Panc1 (cell line): Measurements from ENCODE around the gene SNUPN.

Experiments
- POLR2AphosphoS5 ChIP-seq: IDR thresholded peaks from 2 replicates; pipeline ENCODE4 v1.6.1; 2012; ENCODE audit warnings: mild to moderate bottlenecking, low read depth, low read length, moderate library complexity
- SIN3A ChIP-seq: IDR thresholded peaks from 2 replicates; pipeline ENCODE4 v1.6.1; 2012; ENCODE audit warnings: low read depth, mild to moderate bottlenecking, low read length, moderate library complexity, borderline replicate concordance; ENCODE audit not compliant: insufficient read depth
- TF ChIP-seq, protein P1 (sequence below): fragments of 450-650 bp; IDR thresholded peaks from 2 replicates; pipeline ENCODE4 v1.5.1; 2017; ENCODE audit warnings: mild to moderate bottlenecking
- TF ChIP-seq, protein P2 (sequence below), 2 experiments: IDR thresholded peaks; 2 replicates each; pipeline ENCODE4 v1.6.1; 2011 to 2012; ENCODE audit warnings: low read depth in 2 of 2, control low read depth in 1 of 2, low read length in 1 of 2, mild to moderate bottlenecking in 1 of 2, moderate library complexity in 1 of 2; ENCODE audit not compliant: insufficient read depth in 1 of 2

DNA sequence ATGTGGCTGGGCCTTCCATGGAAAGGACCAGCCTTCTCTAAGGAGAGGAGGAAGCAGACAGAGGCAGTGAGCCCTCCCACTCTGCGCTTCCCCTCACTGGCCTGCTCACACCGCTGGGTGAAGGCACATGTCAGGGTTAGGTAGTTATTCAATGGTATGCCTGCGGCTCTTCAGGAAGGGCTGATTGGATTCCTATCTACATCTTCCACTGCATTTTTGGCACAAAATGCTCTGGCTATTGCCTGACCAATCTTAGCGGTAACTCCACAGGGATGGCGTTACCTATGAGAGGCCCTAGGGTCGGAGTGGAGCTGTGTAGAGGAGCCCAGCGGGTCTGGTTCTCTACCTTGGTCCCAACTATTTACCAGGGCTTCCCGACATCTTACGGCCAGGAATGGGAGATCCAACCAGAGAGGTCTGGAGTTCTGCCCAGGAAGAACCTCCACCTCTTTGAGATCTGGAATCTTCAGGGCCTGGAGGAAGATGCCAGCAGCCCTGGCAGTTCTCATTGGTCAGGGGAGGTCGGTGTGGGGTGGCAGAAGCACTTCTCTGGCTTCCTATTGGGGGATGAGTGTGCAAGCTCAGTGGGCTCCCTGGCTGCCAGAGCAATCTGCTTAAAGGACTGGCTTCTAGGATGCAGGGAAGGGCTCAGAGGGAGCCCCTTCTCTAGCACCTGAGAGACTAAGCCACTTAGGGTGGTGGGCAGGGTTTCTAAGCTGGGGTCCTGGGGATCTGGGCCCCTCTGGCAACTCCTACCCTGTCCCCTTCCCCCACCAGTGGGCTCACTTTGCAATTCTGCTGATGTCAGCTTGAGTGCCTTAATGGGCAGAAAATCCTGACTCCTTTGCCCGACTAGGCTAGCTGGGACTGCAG lies 46.4 kb upstream of the SNUPN start:
- TF ChIP-seq POLR2AphosphoS5 (no peak), SIN3A (no peak)
- TF ChIP-seq, protein P1, sequence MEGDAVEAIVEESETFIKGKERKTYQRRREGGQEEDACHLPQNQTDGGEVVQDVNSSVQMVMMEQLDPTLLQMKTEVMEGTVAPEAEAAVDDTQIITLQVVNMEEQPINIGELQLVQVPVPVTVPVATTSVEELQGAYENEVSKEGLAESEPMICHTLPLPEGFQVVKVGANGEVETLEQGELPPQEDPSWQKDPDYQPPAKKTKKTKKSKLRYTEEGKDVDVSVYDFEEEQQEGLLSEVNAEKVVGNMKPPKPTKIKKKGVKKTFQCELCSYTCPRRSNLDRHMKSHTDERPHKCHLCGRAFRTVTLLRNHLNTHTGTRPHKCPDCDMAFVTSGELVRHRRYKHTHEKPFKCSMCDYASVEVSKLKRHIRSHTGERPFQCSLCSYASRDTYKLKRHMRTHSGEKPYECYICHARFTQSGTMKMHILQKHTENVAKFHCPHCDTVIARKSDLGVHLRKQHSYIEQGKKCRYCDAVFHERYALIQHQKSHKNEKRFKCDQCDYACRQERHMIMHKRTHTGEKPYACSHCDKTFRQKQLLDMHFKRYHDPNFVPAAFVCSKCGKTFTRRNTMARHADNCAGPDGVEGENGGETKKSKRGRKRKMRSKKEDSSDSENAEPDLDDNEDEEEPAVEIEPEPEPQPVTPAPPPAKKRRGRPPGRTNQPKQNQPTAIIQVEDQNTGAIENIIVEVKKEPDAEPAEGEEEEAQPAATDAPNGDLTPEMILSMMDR, result no peak
- TF ChIP-seq, protein P2, sequence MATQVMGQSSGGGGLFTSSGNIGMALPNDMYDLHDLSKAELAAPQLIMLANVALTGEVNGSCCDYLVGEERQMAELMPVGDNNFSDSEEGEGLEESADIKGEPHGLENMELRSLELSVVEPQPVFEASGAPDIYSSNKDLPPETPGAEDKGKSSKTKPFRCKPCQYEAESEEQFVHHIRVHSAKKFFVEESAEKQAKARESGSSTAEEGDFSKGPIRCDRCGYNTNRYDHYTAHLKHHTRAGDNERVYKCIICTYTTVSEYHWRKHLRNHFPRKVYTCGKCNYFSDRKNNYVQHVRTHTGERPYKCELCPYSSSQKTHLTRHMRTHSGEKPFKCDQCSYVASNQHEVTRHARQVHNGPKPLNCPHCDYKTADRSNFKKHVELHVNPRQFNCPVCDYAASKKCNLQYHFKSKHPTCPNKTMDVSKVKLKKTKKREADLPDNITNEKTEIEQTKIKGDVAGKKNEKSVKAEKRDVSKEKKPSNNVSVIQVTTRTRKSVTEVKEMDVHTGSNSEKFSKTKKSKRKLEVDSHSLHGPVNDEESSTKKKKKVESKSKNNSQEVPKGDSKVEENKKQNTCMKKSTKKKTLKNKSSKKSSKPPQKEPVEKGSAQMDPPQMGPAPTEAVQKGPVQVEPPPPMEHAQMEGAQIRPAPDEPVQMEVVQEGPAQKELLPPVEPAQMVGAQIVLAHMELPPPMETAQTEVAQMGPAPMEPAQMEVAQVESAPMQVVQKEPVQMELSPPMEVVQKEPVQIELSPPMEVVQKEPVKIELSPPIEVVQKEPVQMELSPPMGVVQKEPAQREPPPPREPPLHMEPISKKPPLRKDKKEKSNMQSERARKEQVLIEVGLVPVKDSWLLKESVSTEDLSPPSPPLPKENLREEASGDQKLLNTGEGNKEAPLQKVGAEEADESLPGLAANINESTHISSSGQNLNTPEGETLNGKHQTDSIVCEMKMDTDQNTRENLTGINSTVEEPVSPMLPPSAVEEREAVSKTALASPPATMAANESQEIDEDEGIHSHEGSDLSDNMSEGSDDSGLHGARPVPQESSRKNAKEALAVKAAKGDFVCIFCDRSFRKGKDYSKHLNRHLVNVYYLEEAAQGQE (IDR thresholded peaks at IDR 0.05; ENCODE audit: insufficient read depth in 1 of 2, low read depth in 2 of 2, low read length in 1 of 2), result no peak
